ENCODE data around the gene U2AF1L4.

DNA sequence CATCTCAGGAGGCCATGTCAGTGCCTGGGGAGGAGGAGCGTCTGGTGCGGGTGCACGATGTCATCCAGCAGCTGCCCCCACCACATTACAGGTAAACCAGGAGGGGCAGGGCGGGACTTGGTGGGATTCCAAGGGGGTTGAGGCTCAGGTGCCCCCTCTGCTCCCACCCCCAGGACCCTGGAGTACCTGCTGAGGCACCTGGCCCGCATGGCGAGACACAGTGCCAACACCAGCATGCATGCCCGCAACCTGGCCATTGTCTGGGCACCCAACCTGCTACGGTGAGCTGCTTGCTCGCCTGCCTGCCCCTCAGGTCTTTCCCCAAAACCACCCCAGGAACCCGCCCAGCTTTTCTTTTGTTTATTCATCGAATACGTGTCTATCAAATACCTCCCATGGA is 37.4 kb upstream of the U2AF1L4 start:
- TF ChIP-seq, protein P1, sequence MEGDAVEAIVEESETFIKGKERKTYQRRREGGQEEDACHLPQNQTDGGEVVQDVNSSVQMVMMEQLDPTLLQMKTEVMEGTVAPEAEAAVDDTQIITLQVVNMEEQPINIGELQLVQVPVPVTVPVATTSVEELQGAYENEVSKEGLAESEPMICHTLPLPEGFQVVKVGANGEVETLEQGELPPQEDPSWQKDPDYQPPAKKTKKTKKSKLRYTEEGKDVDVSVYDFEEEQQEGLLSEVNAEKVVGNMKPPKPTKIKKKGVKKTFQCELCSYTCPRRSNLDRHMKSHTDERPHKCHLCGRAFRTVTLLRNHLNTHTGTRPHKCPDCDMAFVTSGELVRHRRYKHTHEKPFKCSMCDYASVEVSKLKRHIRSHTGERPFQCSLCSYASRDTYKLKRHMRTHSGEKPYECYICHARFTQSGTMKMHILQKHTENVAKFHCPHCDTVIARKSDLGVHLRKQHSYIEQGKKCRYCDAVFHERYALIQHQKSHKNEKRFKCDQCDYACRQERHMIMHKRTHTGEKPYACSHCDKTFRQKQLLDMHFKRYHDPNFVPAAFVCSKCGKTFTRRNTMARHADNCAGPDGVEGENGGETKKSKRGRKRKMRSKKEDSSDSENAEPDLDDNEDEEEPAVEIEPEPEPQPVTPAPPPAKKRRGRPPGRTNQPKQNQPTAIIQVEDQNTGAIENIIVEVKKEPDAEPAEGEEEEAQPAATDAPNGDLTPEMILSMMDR (IDR thresholded peaks at IDR 0.05; ENCODE audit: low read depth, low read length), result no peak
- TF ChIP-seq POLR2A (IDR thresholded peaks at IDR 0.05; ENCODE audit: extremely low read depth, insufficient read length) (no peak), MYC (IDR thresholded peaks at IDR 0.05; ENCODE audit: low read depth, low read length) (no peak)
- TF ChIP-seq, protein P2, sequence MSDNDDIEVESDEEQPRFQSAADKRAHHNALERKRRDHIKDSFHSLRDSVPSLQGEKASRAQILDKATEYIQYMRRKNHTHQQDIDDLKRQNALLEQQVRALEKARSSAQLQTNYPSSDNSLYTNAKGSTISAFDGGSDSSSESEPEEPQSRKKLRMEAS (IDR thresholded peaks at IDR 0.05; ENCODE audit: low read depth, low read length), result no peak

All from NB4 (cell line).